ENCODE results near the gene NETO2.
"Not testable (repeated sequence)": the region's sequence is repeated elsewhere in the genome, so short reads cannot be mapped to it uniquely, and the experiment has no call there.

The NETO2 gene

DNA sequence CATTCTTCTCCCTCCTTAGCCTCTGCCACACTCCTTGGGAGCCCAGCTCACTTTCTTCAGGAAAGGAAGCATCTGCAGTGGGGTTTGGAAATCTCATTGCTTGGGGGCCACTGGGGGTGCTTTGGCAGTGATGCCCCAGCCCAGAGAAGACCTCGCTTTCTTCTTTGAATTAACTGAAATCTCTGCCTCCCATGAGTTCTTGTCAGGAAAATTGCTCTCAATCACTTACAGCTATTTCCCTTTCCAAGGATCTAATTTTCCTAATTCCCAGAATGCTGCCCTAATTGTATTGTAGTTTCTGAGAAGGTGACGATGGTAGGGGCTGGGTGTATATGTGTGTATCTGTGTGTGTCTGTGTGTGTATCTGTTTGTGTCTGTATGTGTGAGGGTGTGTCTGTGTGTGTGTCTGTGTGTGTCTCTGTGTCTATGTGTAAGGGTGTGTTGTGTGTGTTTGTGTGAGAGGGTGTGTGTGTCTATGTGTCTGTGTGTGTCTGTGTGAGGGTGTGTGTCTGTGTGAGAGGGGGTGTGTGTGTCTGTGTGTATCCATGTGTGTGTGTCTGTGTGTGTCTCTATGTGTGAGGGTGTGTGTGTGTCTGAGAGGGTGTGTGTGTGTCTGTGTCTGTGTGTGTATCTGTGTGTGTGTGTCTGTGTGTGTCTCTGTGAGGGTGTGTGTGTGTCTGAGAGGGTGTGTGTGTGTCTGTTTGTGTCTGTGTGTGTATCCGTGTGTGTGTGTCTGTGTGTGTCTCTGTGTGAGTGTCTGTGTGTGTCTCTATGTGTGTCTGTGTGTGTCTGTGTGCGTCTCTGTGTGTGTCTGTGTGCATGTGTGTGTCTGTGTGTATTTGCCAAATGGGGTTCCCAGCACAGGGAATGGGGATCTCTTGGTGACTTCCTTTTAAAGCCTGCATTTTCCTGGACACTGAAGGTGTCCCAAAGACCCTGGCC is 86.8 kb downstream of the NETO2 start:
- TF ChIP-seq JUND (IDR thresholded peaks at IDR 0.05; ENCODE audit: low read depth): no peak
- DNase-seq (ENCODE audit: low read depth in 1 of 2, low spot score in 1 of 2): no peak
- in situ Hi-C loops (cut with HindIII; ENCODE audit: low pct_unique_long_range_greater_than_20kb, low sequenced_read_pairs): no loop called here

GRCh38 chr16:47056061-47056460 is 87.7 kb downstream of the NETO2 start:
- in situ Hi-C loops (cut with HindIII; ENCODE audit: low pct_unique_long_range_greater_than_20kb, low sequenced_read_pairs); DNase-seq (ENCODE audit: low read depth in 1 of 2, low spot score in 1 of 2): not testable (repeated sequence)

DNA sequence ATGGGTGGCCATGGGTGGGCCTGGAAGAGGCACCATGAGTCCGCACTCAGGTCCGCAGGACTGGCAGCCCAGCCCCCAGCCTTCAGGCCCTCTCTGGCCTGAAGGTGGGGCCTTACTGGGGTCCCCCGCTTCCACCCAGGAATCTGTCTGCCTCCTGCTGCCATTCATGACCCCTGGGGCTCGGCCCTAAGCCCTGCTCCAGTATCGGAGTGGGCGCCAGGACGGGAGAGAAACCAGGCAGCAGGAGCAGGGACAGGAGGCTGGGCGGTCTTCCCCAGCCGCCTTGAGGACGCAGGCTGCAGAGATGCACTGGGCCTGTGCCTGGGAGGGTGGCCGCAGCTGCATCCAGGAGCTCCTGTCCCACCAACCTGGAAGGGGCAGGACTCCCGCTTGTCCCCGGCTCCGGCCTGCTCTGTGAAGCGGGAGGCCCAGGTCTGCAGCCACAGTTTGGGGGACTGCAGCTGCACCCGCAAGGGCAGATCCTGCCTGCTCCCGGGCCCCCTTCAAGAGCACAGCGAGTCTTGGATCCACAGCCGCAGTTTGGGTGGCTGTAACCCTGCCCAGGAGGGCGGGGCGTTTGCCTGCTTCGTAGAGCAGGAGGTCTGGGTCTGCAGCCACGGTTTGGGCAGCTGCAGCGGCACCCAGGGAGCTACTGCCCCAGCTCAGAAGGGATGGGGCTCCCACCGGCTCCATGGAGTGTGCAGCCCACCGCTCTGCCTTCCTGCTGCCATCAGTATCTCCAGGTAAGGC is 88.4 kb downstream of the NETO2 start:
- in situ Hi-C loops (cut with HindIII; ENCODE audit: low pct_unique_long_range_greater_than_20kb, low sequenced_read_pairs): no loop called here
- DNase-seq (ENCODE audit: low read depth in 1 of 2, low spot score in 1 of 2): no peak
- no peak for TF ChIP-seq JUND (IDR thresholded peaks at IDR 0.05; ENCODE audit: low read depth)

GRCh38 chr16:47054306-47054705 is 89.4 kb downstream of the NETO2 start:
- TF ChIP-seq JUND (IDR thresholded peaks at IDR 0.05; ENCODE audit: low read depth): no peak
- DNase-seq (ENCODE audit: low read depth in 1 of 2, low spot score in 1 of 2): no peak
- in situ Hi-C loops (cut with HindIII; ENCODE audit: low pct_unique_long_range_greater_than_20kb, low sequenced_read_pairs): no loop called here

- TF ChIP-seq JUND (IDR thresholded peaks at IDR 0.05; ENCODE audit: low read depth): no peak
- no peak for DNase-seq (ENCODE audit: low read depth in 1 of 2, low spot score in 1 of 2)
- in situ Hi-C loops (cut with HindIII; ENCODE audit: low pct_unique_long_range_greater_than_20kb, low sequenced_read_pairs): no loop called here
Measured at GRCh38 chr16:47053895-47054294, 89.8 kb downstream of the NETO2 start.

DNA sequence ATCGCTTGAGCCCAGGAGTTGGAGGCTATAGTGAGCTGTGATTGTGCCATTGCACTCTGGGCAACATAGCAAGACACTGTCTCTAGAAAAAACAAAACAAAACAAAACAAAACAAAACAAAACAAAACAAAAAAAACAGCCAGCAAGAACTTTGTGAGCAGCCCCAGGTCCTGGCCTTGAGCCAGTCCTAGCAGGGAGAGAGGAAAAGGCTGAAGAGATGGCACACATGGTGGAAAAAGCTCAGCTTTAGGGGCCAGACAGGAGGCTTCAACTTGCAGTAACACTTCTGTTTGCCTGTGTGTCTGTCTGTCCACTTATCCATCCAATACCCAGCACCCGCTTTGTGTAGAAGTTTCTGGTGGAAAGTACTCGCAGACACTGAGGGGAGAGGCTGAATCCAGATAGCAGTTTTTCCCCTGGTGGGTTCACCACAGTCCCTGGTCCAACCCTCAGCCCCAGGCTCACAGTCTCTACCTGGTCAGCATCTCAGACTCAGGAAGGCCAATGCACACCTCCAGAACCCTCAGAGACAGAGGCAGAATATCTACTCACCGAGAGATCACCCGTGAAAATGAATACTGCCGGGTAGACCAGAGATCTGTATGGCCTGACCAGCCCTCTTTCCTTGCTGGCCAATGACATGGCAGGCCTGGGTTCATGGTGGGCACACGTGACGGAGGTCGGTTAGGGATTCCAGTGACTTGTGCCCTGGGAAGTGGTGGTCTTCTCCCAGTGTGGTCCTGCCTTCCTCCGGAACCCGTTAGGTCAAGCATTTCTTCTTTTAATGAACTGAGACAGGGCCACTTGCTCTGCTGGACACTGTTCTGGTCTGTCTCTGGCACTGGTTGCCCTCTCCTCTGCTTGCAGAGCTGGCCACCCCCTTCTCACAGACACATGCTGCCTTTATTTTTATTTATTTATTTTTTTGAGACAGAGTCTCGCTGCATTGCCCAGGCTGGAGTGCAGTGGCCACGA is 90.8 kb downstream of the NETO2 start:
- in situ Hi-C loops (cut with HindIII; ENCODE audit: low pct_unique_long_range_greater_than_20kb, low sequenced_read_pairs): no loop called here

DNA sequence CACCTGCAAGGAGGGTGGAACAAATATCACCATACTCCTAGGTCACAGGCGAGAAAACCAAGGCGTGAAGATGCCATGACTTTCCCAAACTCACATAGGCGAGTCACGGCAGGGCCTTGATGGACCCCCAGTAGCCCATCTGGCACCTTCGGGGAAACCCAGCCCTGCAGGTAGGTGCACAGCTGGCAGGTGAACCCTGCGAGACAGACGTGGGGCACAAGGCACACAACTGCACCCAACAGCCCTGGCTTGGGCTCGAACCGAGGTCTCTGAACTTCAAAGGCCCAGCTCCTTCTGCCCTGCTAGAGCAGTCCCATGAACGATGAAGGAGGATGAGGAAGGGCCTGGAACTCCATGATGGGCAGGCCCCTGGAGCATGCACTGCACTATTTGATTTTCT is 92.7 kb downstream of the NETO2 start:
- DNase-seq (ENCODE audit: low read depth in 1 of 2, low spot score in 1 of 2): no peak
- no peak for TF ChIP-seq JUND (IDR thresholded peaks at IDR 0.05; ENCODE audit: low read depth)
- in situ Hi-C loops (cut with HindIII; ENCODE audit: low pct_unique_long_range_greater_than_20kb, low sequenced_read_pairs): no loop called here

More for the DNA sequence above, 90.8 kb downstream of the NETO2 start:
- TF ChIP-seq JUND (IDR thresholded peaks at IDR 0.05; ENCODE audit: low read depth): no peak
- no peak for DNase-seq (ENCODE audit: low read depth in 1 of 2, low spot score in 1 of 2)

GRCh38 chr16:47049901-47050583 is 93.7 kb downstream of the NETO2 start:
- no peak for TF ChIP-seq JUND (IDR thresholded peaks at IDR 0.05; ENCODE audit: low read depth)
- no peak for DNase-seq (ENCODE audit: low read depth in 1 of 2, low spot score in 1 of 2)
- in situ Hi-C loops (cut with HindIII; ENCODE audit: low pct_unique_long_range_greater_than_20kb, low sequenced_read_pairs): no loop called here

- no peak for TF ChIP-seq JUND (IDR thresholded peaks at IDR 0.05; ENCODE audit: low read depth)
Measured at GRCh38 chr16:47047524-47048203, 96.1 kb downstream of the NETO2 start.

DNA sequence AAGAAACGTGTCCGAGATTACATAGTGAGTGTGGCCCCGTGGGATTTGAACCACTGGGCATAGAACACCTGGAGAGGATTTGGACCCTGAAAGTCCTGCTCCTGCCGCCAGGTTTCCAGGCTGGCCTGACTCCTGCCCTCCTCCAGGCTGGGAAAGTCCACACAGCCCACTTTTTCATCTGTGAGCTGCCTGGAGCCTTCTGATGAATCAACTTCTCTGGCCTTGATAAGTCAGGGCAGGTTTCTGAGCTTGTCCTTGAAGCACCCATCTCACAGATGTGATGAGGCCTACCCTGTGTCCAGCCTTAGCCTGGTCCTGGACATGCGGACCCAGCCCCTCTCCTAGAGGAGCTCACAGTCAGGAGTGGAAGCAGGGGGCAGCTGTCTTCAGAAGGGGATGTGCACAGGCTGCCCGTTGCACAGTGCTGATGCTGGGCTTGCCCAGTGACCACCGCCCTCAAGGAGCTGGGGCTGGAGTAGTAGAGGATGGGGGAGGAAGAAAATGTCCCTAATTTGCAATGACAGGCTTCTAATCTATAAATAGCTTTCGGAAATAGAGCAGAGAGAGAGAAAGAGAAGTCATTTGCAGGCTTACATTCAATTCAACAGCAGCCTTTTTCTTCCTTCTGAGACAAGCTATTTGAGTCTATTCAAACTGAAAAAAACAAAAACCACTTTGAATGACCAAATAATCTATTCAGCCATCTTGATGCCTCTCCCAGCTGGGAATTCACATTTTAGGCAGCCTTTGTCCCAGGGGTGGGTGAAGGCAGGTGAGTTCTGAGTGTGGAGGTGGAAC is 96.8 kb downstream of the NETO2 start:
- DNase-seq (ENCODE audit: low read depth in 1 of 2, low spot score in 1 of 2): no peak
- in situ Hi-C loops (cut with HindIII; ENCODE audit: low pct_unique_long_range_greater_than_20kb, low sequenced_read_pairs): no loop called here
- TF ChIP-seq JUND (IDR thresholded peaks at IDR 0.05; ENCODE audit: low read depth): no peak

More at GRCh38 chr16:47047524-47048203, 96.1 kb downstream of the NETO2 start:
- DNase-seq (ENCODE audit: low read depth in 1 of 2, low spot score in 1 of 2): no peak
- in situ Hi-C loops (cut with HindIII; ENCODE audit: low pct_unique_long_range_greater_than_20kb, low sequenced_read_pairs): no loop called here

Measured in T47D (cell line).